HG03066 (cell line): ENCODE results near the gene FILIP1.

Experiments used
- ATAC-seq: cut with Tn5 transposase; IDR thresholded peaks from one replicate; pipeline ENCODE4 v1.9.1; 2021; ENCODE audit warnings: low read depth; ENCODE audit not compliant: unreplicated experiment

Gene FILIP1

DNA sequence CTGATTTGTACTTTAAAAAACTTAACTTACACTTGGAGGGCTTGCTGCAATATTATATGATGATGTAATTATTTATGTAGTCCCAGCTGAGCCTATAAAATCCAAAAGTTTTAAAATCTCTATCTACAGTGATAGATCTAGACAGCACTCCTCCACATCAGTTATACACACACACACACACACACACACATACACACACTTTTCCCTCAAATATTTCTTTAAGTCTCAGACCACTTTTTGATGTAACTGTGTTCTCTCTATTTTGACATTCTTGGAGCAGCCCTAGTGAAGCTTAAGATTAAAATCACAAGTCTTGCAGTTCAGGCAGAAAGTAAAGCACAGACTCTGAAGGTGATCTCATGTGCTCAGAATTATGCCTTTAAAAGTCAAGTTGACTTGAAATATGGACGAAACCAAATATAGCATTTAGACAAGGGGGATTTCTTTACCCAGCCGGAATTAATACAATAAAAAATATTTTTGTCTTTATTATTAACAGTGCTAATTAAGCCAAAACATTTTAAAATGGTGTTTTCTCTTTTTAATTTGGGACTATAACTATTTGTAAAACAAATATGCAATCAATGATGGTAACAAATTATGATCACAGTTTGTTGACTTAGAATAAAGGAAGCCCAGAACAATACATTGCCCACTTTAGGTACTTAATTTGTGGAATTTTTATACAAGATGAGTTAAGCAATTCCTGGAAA lies 145.5 kb downstream of the FILIP1 start:
- ATAC-seq = no peak

DNA sequence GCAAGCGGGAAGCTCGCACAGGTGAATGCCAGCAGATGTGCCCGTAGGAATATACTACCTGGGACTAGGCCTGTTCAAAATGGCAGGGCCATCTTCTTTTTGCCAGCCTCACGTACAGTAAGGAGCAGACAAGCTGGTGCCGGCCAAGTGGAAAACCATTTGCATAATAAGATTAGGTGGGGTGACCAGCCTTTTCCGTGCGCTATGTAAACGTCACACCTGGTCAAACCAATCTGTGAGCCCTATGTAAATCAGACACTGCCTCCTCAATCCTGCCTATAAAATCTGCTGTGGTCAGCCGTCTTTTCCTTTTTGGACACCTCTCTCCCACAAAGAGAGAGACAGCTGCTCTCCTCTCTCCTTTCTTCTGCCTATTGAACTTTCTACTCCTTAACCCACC lies 148.2 kb downstream of the FILIP1 start:
- ATAC-seq = no peak

DNA sequence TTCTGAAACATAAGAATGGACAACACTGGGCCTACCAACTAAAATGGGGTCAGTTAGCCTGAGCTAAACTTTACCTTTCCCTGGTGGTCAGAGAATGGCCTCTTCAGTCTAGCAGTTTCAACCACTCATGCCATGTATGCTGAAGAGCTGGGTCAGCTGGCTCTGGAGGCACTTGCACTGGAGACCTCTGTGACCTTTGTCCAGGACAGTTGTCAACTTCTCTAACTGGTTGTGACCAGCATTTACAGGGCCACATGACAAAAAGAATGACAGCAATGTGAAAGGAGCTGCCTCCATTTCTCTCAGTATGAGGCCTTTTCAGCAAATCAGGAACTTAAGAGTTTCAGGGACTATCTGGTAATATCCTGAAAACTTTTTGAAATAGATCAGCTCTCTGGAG lies 149.1 kb downstream of the FILIP1 start:
- ATAC-seq = no peak

DNA sequence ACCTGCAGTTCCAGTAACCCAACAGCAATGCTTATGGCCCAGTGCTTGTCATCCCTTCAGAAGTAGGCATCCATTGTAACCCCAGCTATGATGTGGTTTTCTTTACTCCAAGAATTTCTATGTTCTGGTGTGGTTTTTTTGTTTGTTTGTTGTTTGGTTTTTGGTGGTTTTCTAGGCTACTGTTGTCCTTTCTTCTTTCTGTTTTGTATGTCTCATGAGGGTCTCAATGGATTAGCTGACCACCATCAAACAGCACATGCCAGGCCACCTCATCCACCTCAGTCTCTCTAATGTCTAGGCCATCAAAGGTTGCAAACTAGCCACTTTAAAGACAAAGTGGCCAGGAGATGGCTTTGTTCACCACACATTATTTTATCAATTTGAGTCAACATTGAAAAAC lies 149.6 kb downstream of the FILIP1 start:
- no peak for ATAC-seq

DNA sequence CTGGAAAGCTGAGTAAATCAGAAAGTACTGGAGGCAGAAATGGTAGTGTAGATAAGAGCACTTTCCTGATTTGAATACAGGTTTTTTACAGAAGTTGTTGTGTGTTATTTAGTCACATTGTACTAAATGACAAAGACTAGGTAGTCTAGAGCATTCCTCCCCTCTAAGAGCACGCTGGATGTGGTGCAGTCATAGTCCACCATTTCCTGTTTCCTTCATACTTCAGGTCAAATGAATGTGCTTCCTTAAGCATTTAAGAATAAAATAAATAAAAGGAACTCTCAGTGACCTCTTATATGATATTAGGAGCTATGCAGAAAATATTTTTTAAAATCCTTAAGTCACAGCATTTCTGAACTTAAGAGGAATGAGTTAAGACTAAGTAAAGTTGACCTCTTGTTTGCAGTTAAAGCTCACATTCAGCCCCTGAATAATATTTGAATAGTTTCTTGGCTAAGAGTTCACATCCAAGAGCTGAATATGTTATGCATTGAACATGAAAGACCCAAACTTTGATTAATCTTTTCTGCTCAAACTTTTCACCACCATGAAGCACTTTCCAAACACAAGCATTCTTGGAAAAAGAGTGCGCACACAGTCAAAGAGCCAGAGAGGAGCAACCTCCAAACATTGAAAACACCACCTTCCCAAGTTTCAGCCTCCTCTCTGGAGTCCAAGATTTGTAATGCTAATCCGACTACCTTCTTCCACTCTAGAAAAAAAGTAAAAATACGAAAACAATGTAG lies 155.6 kb downstream of the FILIP1 start:
- no peak for ATAC-seq

DNA sequence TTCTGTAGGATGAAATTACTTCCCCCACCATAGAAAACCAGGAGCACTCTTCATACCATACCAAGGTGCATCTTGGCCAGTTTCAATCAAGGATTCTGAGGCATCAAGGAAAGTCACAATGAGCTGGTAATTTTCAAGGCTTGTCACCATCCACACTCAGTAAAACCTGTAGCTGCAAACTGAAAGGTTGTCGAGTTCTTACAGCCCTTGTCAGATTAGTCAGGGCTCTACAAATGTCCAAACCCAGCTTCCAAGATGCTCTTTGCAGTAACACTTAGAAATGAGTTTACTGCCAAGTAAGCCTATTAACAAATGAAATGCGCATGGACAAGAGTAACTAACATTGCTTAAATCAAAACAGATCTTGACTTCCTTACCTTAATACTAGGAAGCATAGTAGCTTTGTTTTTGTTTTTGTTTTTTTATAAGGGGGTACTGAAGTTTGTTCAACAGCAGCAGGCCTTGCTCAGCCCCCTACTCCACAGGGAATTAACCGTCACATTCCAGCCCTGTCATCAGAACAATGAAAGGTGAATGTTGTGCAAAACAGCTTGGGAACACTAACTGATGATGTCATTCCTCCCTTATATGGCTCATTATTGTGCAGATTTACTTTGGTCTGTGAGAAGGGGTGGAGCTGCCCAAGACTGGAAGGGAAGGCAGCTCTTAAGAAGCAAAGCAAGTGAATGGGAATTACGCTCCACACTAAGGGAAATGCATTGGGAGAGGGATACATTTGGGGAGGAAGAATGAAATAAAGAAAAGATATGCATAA lies 159.1 kb downstream of the FILIP1 start:
- no peak for ATAC-seq

DNA sequence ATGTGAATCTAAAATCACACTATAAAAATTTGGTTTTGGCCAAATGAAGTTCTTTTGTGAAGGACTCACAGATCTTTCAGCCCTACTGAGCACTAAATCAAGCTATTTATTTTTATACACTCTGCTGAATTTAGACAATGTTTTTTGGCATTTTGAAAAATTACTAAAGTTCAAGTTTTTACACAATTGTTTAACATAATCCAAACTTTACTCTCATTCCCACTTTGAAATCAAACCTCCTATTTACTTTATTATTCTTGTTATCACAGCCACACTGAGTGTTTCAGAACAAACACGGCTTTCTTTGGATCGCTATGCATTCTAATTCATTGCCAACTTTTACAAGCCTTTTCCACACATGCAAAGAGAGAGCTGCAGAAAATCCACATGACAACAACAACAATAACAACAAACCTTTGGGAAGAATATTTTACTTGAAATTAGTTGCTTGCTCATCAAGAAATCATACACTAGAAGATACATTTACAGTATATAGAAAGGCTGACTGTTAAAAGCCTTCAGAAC lies 159.9 kb downstream of the FILIP1 start:
- no peak for ATAC-seq

DNA sequence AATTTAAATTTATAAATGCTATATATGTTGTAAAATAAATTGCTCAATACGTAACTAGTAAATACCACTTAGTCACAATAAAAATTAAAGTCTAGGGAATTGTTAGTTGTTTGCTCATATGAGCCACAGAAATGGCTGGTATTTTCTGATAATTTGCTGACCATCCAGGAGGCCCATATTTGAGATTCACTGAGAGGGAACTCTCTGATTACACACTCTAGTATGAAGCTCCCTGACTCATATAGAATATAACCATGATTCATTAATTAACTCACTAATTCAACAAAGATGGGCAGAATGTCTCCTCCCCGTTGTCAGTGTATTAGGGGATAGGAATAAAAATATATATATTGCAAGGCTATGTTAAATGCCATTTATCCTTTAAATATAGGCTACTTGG lies 162.4 kb downstream of the FILIP1 start:
- no peak for ATAC-seq

DNA sequence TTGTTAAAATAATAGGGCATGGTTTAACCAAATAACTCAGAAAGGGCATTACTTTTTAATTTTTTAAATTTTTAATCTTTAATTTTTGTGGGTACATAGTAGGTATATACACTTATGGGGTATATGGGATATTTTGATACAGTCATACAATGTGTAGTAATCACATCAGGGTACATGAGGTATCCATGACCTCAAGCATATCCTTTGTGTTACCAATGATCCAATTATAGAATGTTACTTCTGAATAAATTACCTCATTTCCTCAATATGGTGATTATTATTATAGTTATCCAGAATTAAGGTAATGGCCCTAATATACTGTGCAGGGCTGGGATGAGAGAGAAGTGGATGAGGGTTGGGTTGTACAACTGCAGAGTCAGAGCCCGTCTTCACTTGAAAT lies 163.9 kb downstream of the FILIP1 start:
- no peak for ATAC-seq

DNA sequence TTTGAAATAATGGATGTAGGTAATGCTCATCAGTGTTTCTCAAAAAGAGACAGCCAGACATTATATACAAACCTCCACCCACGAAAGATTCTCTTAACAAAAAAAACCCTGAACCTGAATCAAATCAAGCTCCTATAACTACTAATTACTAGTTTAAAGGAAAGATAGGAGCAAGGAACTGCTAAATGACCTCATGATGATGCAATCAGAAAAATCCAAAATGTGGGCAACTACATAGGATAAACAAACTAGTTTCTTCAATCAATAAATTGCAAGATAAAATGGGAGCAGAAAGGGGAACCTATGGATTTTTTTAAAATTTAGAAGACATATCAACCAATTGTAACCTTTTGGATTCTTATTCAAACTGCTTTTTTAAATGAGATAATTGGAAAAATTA lies 165.8 kb downstream of the FILIP1 start:
- ATAC-seq = no peak

DNA sequence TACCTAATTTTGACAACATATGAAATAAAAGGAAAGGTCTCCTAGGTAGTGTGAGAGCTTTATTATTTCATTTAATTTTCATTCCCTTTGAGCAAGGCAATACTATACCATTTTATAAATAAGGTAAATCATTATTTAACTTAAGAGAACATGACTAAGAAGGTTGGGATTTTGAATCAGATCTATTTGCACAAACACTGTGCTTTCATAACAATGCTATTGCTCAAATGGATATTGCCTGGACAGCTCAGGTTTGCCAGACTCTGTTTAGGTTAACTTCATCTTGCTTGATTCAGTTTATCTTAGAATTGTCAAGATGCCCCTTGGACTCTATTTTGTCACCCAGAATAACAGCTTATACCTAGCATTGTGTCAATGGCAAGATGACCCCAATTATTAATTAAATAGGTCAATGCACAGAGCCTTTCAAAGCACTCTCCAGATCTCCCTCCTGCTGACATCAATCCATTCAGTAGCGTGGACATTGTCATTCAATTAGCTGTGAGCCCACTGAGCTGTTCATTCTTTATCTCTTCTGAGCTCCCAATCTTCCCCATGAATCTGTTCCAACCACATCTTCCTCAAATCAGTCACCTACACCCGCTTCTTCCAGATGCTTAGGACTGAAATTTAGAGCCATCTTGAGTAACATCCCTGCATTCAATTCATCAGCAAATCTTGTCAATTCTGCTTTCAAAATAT lies 166.9 kb downstream of the FILIP1 start:
- ATAC-seq = no peak

DNA sequence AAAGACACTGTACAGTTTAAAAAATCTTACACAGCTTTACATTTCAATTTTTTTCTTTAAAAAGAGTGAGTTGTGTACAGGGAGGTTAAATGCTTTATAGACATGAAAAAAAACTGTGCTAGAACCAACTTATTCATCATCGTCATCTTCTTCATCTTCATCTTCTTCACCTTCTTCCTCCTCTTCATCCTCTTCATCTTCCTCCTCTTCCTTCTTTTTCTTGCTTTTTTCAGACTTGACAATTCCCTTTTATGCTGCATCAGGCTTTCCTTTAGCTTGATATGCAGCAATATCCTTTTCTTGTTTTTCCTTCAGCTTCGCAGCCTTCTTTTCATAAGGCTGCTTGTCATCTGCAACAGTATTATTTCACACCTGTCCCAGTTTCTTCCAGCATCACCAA lies 174.7 kb downstream of the FILIP1 start:
- ATAC-seq = no peak

DNA sequence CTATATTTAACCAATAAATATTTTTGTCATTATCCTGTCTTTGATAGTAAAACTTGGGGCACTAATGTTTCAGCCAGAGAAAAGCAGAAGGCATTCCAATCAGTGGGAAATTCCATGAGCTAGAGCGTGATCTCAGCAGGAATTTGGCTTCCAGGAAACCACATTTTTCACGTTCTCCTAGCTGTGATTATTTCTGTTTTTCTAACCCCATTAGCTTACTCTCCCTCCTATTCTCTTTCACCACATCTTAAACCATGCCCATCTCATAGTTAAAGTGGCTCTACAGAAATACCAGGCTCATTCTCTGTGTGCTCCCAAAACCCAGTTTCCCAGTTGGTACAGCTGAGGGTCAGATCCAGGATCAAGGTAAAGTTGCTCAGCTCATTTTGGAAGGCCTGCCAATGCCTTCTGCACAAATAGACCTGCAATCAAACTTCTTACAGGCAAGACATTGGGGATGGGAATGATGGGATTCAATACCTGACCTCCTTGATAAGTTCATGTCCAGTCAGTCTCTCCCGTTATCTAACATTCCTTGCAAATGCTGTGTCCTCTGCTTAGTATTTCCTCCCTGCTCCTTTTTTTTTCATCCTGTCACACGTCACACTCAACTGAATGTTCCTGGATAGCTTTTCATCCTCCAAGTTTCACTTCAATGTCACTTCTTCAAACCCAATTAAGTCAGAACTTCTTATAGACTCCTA lies 175.9 kb downstream of the FILIP1 start:
- no peak for ATAC-seq

DNA sequence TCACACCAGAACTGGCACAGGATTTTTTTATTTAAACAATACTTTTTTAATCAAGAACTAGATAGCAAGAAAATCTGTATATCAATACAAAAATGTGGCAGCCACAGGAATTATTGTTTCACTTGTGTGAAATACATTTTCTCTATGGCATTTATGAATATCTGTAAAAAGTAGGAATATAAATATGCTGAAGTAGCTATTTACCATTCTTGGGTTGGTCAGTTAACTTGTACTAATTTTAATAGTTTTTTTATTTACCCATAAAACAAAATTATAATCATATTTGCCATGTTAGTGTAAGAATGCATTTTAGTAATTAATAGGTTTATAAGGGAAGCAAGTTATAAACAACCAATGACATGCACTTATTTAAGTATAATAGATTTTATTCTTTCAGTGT lies 177.6 kb downstream of the FILIP1 start:
- ATAC-seq = no peak

DNA sequence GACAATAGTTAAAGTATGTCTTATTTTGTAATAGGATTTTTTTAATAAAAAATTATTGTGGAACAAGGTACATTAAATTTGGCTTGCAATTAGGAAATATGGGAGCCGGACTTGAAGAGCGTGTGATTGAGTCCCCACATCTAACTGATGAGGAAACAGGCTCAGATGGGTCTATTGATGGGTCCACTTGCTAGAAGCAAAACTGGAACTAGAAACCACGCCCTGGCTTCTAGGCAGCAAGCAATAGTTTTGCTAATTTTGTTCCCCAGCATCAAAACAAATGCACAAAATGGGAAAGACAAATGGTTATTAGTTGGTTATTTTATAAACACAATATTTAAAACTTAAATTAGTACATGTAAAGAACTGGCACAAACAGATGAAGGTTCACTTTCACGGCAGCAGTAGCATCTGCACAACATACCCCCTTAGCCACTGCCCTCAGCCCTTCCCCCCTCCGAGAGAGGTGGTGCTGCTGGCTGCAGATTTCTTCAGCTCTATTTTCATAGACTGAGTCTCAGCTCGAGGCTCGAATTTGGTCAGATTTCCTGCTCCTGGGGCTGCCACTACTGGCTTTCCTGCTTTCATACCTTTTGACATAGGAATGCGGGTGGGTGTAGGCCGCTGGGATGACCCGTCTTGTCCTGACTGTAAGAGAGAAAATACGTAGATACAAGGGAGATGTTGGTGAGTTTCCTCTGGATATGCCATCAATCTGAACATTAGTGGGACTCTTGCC lies 185.2 kb downstream of the FILIP1 start:
- no peak for ATAC-seq

DNA sequence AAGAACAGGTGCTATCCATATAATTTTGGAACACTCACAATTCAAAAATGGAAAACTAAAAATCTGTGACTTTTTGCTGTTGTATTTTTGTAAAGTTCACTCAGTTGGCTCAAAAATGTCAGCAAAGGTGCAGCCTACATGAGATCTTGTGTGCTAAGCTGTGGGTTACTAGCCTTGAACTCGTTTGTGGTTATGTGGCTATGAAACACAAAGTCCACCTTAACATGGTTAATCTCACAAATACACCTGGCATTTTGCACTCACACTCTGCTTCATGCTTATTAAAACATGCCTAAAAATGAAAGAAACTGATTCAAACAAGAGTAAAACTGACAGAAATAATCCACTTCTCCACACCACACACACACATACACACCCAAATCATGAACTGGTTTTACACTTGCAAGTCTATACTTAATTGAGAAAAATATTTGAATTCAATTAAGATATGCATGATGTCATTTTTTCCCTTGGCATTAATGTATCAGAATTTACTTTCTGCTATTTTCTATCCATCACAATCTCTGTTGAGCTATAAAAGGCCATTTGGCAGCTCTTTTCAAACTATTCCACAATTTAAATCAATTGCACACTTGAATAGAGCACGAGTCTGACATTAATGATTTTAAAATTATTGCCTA lies 186.1 kb downstream of the FILIP1 start:
- ATAC-seq = no peak

DNA sequence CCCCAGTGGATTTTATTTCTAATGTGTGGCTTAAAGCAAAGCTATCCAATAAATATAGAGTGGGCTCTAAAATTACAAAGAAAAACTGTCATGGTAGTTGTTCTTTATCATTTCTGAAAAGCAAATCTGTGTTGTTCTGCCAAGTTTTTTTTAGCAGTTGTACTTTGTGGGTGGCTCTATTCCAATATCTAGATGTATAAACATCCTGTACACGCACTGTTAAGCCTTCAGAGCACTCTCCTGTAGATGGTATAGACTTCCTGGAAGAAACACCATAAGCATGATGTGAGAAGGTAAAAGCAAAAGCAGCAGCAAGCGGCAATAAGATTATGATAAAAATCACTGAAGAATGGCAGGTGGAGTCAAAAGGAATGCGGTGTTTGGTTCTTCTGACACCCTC lies 187.5 kb downstream of the FILIP1 start:
- ATAC-seq = no peak

DNA sequence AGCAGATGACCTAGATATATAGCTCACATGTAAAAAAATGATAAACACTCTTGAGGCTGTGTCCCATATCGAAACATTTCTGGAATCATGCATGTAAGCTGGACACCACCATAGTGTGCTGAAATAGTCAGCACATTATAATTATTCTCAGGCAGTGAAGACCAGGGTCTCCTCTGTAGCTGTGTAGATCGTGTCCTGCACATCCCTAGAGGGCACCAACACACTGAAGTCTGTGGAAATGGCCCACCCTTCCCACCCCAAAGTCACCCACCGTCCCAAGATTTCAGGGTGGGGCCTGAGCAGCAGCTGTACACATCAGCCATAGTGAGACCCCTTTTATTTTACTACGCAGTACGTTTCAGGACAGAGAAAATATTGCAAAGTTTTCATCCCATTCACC lies 188.0 kb downstream of the FILIP1 start:
- no peak for ATAC-seq

DNA sequence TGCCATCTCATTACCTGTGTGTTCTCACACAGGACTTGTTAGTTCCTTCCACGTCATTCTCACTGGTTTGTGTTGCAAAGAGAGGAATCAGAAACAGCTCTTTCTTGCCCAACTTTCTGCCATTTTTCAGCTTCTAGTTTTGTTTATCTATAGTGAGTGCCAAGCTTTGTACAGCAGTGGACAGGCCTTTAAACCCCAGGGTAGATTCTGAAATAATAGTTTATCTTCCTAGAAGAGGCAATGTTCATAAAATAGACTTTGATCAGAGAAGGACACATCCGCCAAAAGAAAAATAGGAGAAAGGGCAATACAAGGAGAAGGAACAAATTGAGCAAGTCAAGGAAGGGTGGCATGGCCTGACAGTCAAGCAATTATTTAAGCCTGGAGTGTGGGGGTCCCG lies 191.3 kb downstream of the FILIP1 start:
- ATAC-seq = no peak
